GM12878 (cell line): ENCODE data around the gene ART4. TPM values are rescaled to one million over a fixed set of nuclear protein-coding genes. Genes with fewer than 3 reads are reported as not detected.

Experiments
- CREM ChIP-seq: IDR thresholded peaks from 2 replicates; pipeline ENCODE4 v1.6.1; 2014; ENCODE audit warnings: antibody characterized with exemption, low read depth
- ETV6 ChIP-seq, 2 experiments: fragments of 450-650 bp in 1 of 2; IDR thresholded peaks in 1 of 2; conservative IDR thresholded peaks in 1 of 2; 2 replicates each; pipeline ENCODE4 v1.6.1; 2014; ENCODE audit warnings: antibody characterized with exemption in 1 of 2, borderline replicate concordance in 1 of 2, low read depth in 1 of 2, mild to moderate bottlenecking in 1 of 2, moderate library complexity in 1 of 2
- NFXL1 ChIP-seq: fragments of 450-650 bp; IDR thresholded peaks from 2 replicates; pipeline ENCODE4 v1.6.1; 2017; ENCODE audit warnings: antibody characterized with exemption, mild to moderate bottlenecking, borderline replicate concordance
- SP1 ChIP-seq: IDR thresholded peaks from one replicate; pipeline ENCODE4 v1.6.1; 2011; ENCODE audit warnings: low read depth, low read length
- TCF3 ChIP-seq: IDR thresholded peaks from 2 replicates; pipeline ENCODE4 v1.6.1; 2012; ENCODE audit warnings: low read depth, mild to moderate bottlenecking, low read length, borderline replicate concordance; ENCODE audit not compliant: insufficient read depth
- polyA plus RNA-seq, 11 experiments: library from polyadenylated mRNA; depleted of rRNA in 4 of 11; unstranded in 6 of 11; stranded (reverse) in 5 of 11; fragments of >200 nt; fragmentation: Nextera tagmentation in 4 of 11; fragmentation: Illumina TruSeq in 1 of 11; extraction: Ambion mirVana in 4 of 11; extraction: Trizol in 1 of 11; gene quantifications; 1 replicate in 1 of 11; 2 replicates in 10 of 11; pipeline versions ENCODE4 v1.2.1 to v1.2.3, GENCODE V29; 2011 to 2016; ENCODE audit warnings: inconsistent platforms in 2 of 11, missing spikeins in 2 of 11, low read depth in 1 of 11
- total RNA-seq, 4 experiments: library from RNA; depleted of rRNA in 3 of 4; stranded (reverse); fragments of >200 nt in 3 of 4; fragmentation: Illumina TruSeq in 1 of 4; extraction: Trizol in 1 of 4; gene quantifications; 2 replicates each; pipeline versions ENCODE4 v1.2.1 to v1.2.3, GENCODE V29; 2013 to 2021
- TF ChIP-seq, protein P1 (sequence below): fragments of 450-650 bp; IDR thresholded peaks from 2 replicates; pipeline ENCODE4 v1.6.1; 2016; ENCODE audit warnings: mild to moderate bottlenecking
- TF ChIP-seq, protein P2 (sequence below): fragments of 150-350 bp; IDR thresholded peaks from 2 replicates; pipeline ENCODE4 v1.6.1; 2014; ENCODE audit warnings: mild to moderate bottlenecking, low read depth, low read length
- TF ChIP-seq, protein P3 (sequence below): IDR thresholded peaks from 2 replicates; pipeline ENCODE4 v1.6.1; 2012; ENCODE audit warnings: improper control_type of control experiment, low read depth, low read length; ENCODE audit not compliant: insufficient replicate concordance

Gene ART4
- total and polyA plus RNA-seq, 10 of the 15 experiments (the other 5 are each of a cell fraction or from before 2014, with no cell fraction given) = 0.02 TPM; not detected in 9

DNA sequence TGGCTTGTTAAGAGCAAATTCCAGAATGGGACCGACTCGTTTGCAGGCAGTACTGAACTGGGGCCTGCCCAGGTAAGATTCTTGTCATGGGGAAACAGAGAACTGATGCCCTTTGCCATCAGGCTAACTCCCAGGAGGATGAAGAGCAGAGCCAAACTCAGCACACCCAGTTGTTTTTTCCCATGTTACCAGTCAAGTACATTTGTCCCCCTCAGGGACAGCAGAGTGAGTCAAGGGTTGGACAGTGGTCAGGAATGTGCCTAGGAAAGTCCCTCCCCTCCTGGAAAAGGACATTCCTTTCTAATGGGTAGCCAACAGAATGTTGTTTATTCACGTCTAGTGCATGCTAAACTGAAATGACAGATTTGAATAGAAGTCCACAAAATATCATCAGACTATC, 1.6 kb downstream of the ART4 start (continued):
- TF ChIP-seq, protein P1, sequence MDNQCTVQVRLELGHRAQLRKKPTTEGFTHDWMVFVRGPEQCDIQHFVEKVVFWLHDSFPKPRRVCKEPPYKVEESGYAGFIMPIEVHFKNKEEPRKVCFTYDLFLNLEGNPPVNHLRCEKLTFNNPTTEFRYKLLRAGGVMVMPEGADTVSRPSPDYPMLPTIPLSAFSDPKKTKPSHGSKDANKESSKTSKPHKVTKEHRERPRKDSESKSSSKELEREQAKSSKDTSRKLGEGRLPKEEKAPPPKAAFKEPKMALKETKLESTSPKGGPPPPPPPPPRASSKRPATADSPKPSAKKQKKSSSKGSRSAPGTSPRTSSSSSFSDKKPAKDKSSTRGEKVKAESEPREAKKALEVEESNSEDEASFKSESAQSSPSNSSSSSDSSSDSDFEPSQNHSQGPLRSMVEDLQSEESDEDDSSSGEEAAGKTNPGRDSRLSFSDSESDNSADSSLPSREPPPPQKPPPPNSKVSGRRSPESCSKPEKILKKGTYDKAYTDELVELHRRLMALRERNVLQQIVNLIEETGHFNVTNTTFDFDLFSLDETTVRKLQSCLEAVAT = no peak
- TF ChIP-seq SP1 = no peak
- TF ChIP-seq, protein P2, sequence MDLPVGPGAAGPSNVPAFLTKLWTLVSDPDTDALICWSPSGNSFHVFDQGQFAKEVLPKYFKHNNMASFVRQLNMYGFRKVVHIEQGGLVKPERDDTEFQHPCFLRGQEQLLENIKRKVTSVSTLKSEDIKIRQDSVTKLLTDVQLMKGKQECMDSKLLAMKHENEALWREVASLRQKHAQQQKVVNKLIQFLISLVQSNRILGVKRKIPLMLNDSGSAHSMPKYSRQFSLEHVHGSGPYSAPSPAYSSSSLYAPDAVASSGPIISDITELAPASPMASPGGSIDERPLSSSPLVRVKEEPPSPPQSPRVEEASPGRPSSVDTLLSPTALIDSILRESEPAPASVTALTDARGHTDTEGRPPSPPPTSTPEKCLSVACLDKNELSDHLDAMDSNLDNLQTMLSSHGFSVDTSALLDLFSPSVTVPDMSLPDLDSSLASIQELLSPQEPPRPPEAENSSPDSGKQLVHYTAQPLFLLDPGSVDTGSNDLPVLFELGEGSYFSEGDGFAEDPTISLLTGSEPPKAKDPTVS = no peak
- no peak for TF ChIP-seq TCF3
- TF ChIP-seq, protein P3, sequence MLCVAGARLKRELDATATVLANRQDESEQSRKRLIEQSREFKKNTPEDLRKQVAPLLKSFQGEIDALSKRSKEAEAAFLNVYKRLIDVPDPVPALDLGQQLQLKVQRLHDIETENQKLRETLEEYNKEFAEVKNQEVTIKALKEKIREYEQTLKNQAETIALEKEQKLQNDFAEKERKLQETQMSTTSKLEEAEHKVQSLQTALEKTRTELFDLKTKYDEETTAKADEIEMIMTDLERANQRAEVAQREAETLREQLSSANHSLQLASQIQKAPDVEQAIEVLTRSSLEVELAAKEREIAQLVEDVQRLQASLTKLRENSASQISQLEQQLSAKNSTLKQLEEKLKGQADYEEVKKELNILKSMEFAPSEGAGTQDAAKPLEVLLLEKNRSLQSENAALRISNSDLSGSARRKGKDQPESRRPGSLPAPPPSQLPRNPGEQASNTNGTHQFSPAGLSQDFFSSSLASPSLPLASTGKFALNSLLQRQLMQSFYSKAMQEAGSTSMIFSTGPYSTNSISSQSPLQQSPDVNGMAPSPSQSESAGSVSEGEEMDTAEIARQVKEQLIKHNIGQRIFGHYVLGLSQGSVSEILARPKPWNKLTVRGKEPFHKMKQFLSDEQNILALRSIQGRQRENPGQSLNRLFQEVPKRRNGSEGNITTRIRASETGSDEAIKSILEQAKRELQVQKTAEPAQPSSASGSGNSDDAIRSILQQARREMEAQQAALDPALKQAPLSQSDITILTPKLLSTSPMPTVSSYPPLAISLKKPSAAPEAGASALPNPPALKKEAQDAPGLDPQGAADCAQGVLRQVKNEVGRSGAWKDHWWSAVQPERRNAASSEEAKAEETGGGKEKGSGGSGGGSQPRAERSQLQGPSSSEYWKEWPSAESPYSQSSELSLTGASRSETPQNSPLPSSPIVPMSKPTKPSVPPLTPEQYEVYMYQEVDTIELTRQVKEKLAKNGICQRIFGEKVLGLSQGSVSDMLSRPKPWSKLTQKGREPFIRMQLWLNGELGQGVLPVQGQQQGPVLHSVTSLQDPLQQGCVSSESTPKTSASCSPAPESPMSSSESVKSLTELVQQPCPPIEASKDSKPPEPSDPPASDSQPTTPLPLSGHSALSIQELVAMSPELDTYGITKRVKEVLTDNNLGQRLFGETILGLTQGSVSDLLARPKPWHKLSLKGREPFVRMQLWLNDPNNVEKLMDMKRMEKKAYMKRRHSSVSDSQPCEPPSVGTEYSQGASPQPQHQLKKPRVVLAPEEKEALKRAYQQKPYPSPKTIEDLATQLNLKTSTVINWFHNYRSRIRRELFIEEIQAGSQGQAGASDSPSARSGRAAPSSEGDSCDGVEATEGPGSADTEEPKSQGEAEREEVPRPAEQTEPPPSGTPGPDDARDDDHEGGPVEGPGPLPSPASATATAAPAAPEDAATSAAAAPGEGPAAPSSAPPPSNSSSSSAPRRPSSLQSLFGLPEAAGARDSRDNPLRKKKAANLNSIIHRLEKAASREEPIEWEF = no peak
- TF ChIP-seq ETV6 (conservative IDR thresholded peaks at IDR 0.05 in 1 of 2, IDR thresholded peaks at IDR 0.05 in 1 of 2; ENCODE audit: borderline replicate concordance in 1 of 2, low read depth in 1 of 2) = no peak
- TF ChIP-seq CREM = no peak
- TF ChIP-seq NFXL1 = no peak
